PC-3 (cell line): ENCODE results near the gene GPRC5D. TPM values are rescaled to one million over a fixed set of nuclear protein-coding genes. Genes with fewer than 3 reads are reported as not detected.

ENCODE experiments used
- ATAC-seq: fragments of 200-7000 bp; cut with Tn5 transposase; 2 replicates; pipeline ENCODE4 v1.9.1; 2020; ENCODE audit warnings: mild to moderate bottlenecking, moderate library complexity
- Bru-seq: library from RNA; stranded (reverse); fragments of 400-500 nt; gene quantifications from one replicate; lab custom pipeline; 2021; lab: Mats Ljungman, UMichigan
- BruChase-seq, 2 experiments: library from RNA; stranded (reverse); fragments of 400-500 nt; gene quantifications; one replicate each; lab custom pipeline; 2021; lab: Mats Ljungman, UMichigan
- BruUV-seq: library from RNA; stranded (reverse); fragments of 400-500 nt; replicated peaks from 2 replicates; lab custom pipeline; 2021; lab: Mats Ljungman, UMichigan
- CTCF ChIA-PET: fragments of 300-600 bp; sonication (Branson Sonifier 250); formaldehyde crosslinking; loops from one replicate; lab custom pipeline; 2022; ENCODE audit warnings: antibody characterized with exemption; lab: Charles Lee
- POLR2A ChIA-PET: fragments of 300-600 bp; sonication (Branson Sonifier 250); formaldehyde crosslinking; loops from one replicate; lab custom pipeline; 2022; ENCODE audit warnings: antibody characterized with exemption; ENCODE audit not compliant: unreplicated experiment; lab: Charles Lee
- DNase-seq: peaks from one replicate; pipeline ENCODE4 v3.0.0-alpha.2; 2015
- H2AFZ ChIP-seq: fragments of 300-600 bp; sonication (generic); 2 replicates; pipeline ENCODE4 v1.6.0; 2016; ENCODE audit warnings: antibody characterized with exemption, low read length
- H3F3A ChIP-seq: fragments of 300-600 bp; sonication (generic); one replicate; pipeline ENCODE4 v1.6.0; 2017; ENCODE audit warnings: antibody characterized with exemption, low read length, control low read depth, mild to moderate bottlenecking; ENCODE audit not compliant: unreplicated experiment
- H3K27ac ChIP-seq: fragments of 300-600 bp; sonication (generic); 2 replicates; pipeline ENCODE4 v1.5.1; 2016; ENCODE audit warnings: mild to moderate bottlenecking, low read length
- H3K27me3 ChIP-seq: fragments of 300-600 bp; sonication (generic); 2 replicates; pipeline ENCODE4 v1.6.1; 2016; ENCODE audit warnings: low read length, mixed read lengths
- H3K36me3 ChIP-seq: fragments of 300-600 bp; sonication (generic); 2 replicates; pipeline ENCODE4 v1.6.1; 2016; ENCODE audit warnings: low read depth, mixed run types, low read length, mixed read lengths
- H3K4me1 ChIP-seq: fragments of 300-600 bp; sonication (generic); 2 replicates; pipeline ENCODE4 v1.5.1; 2016; ENCODE audit warnings: low read length; ENCODE audit not compliant: insufficient read depth
- H3K4me2 ChIP-seq: fragments of 300-600 bp; sonication (generic); 2 replicates; pipeline ENCODE4 v1.6.0; 2016; ENCODE audit warnings: low read length
- H3K4me3 ChIP-seq: fragments of 300-600 bp; sonication (generic); 2 replicates; pipeline ENCODE4 v1.5.1; 2016; ENCODE audit warnings: mild to moderate bottlenecking, low read length, mixed read lengths
- H3K79me2 ChIP-seq: fragments of 300-600 bp; sonication (generic); 2 replicates; pipeline ENCODE4 v1.6.1; 2017; ENCODE audit warnings: low read length, mixed read lengths
- H3K9ac ChIP-seq: fragments of 300-600 bp; sonication (generic); 2 replicates; pipeline ENCODE4 v1.6.0; 2016; ENCODE audit warnings: mild to moderate bottlenecking, low read length
- H3K9me2 ChIP-seq: fragments of 300-600 bp; sonication (generic); replicated peaks from 2 replicates; pipeline ENCODE4 v1.6.1; 2016; ENCODE audit warnings: mixed run types, low read length, mixed read lengths
- H3K9me3 ChIP-seq: fragments of 300-600 bp; sonication (generic); 2 replicates; pipeline ENCODE4 v1.6.1; 2016; ENCODE audit warnings: low read length, mixed read lengths
- H4K20me1 ChIP-seq: fragments of 300-600 bp; sonication (generic); 2 replicates; pipeline ENCODE4 v1.6.1; 2016; ENCODE audit warnings: low read length, mixed read lengths
- EZH2 ChIP-seq: fragments of 300-600 bp; sonication (generic); IDR thresholded peaks from one replicate; pipeline ENCODE4 v1.6.1; 2017; ENCODE audit warnings: antibody characterized with exemption, mild to moderate bottlenecking, low read length; ENCODE audit not compliant: unreplicated experiment
- EZH2phosphoT487 ChIP-seq: fragments of 300-600 bp; sonication (generic); IDR thresholded peaks from 2 replicates; pipeline ENCODE4 v1.6.1; 2018; ENCODE audit warnings: mild to moderate bottlenecking, antibody characterized with exemption, low read length, borderline replicate concordance
- intact Hi-C: fragments of 100-400 bp; cut with micrococcal nuclease; formaldehyde crosslinking; loops from 2 replicates; pipeline ENCODE4 v1.9.0; 2023
- long read RNA-seq: library from polyadenylated mRNA; unstranded; transcript quantifications from one replicate; pipeline ENCODE4 v2.0.0, GENCODE V29; 2021; ENCODE audit not compliant: unreplicated experiment
- total RNA-seq: library from RNA; depleted of rRNA; stranded (reverse); fragments of >200 nt; gene quantifications from 2 replicates; pipeline ENCODE4 v1.2.3, GENCODE V29; 2014; rRNA removed
- TF ChIP-seq, protein P1 (sequence below): fragments of 300-600 bp; sonication (generic); conservative IDR thresholded peaks from 2 replicates; pipeline ENCODE4 v1.5.1; 2017; ENCODE audit warnings: antibody characterized with exemption, low read depth, mild to moderate bottlenecking, low read length

GPRC5D gene
- total RNA-seq (not detected in 2 replicates), Bru-seq, nascent RNA (not detected), BruChase-seq, experiment 1, labeled RNA remaining after a 6-hour chase (percentile 24 among the genes with signal in this experiment), BruChase-seq, experiment 2, labeled RNA remaining after a 2-hour chase (percentile 12 among the genes with signal in this experiment)
- long read RNA-seq = 0 reads

- no peaks in the 10 kb centered on the region for H3K9me3 ChIP-seq
- H3K4me2 ChIP-seq = no peak within 1 kb of the TSS
- H3K9me2 ChIP-seq = no peaks in the 10 kb centered on the region
- TF ChIP-seq EZH2 (no peak), EZH2phosphoT487 (no peak)
- TF ChIP-seq, protein P1, sequence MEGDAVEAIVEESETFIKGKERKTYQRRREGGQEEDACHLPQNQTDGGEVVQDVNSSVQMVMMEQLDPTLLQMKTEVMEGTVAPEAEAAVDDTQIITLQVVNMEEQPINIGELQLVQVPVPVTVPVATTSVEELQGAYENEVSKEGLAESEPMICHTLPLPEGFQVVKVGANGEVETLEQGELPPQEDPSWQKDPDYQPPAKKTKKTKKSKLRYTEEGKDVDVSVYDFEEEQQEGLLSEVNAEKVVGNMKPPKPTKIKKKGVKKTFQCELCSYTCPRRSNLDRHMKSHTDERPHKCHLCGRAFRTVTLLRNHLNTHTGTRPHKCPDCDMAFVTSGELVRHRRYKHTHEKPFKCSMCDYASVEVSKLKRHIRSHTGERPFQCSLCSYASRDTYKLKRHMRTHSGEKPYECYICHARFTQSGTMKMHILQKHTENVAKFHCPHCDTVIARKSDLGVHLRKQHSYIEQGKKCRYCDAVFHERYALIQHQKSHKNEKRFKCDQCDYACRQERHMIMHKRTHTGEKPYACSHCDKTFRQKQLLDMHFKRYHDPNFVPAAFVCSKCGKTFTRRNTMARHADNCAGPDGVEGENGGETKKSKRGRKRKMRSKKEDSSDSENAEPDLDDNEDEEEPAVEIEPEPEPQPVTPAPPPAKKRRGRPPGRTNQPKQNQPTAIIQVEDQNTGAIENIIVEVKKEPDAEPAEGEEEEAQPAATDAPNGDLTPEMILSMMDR = no peak
- no peak within 1 kb of the TSS for H3K27ac ChIP-seq
- H3K9ac ChIP-seq = no peak within 1 kb of the TSS
- CTCF ChIA-PET = no interaction called here
- H3K36me3 ChIP-seq = no peaks in the 10 kb centered on the region
- intact Hi-C loops = no loop called here
- H3K4me3 ChIP-seq = no peak within 1 kb of the TSS
- no peaks in the 10 kb centered on the region for H3F3A ChIP-seq
- H4K20me1 ChIP-seq = no peaks in the 10 kb centered on the region
- no TSS peak for BruUV-seq
- ATAC-seq (no peak), DNase-seq (no peak)
- H2AFZ ChIP-seq = no peak within 1 kb of the TSS
- H3K27me3 ChIP-seq = no peaks in the 10 kb centered on the region
- no peaks in the 10 kb centered on the region for H3K79me2 ChIP-seq
- POLR2A ChIA-PET = no interaction called here
- H3K4me1 ChIP-seq = peaks cover 3% of the 10 kb centered on the region; the same call in 1 of the 2 replicates
Observed at GRCh38 chr12:12952036-12952435, at the start of gene GPRC5D. GPRC5D (minus strand) TSS chr12:12952170; CDS start chr12:12950384, 1,786 bp downstream.

DNA sequence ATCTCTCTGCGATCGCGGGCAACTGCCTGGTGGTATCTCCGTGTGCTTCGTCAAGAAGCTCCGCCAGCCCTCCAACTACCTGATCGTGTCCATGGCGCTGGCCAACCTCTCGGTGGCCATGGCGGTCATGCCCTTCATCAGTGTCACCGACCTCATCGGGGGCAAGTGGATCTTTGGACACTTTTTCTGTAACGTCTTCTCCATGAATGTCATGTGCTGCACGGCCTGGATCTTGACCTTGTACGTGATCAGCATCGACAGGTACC is 49.7 kb upstream of the GPRC5D start:
- POLR2A ChIA-PET = no interaction called here
- intact Hi-C loops = loop anchor here (1.0 to 5.0 kb wide), 5 partner anchors 93 to 221 kb away; no protein-coding TSS in a partner anchor
- no TSS peak for BruUV-seq

More for the DNA sequence above, 49.7 kb upstream of the GPRC5D start:
- Histone ChIP-seq H3K9ac (peak overlapping the region; percentile 68; the same call in 1 of the 2 replicates), H3K4me1 (peaks cover 19% of the 10 kb centered on the region), H2AFZ (peak overlapping the region; percentile 66; the same call in 1 of the 2 replicates), H3K9me3 (no peaks in the 10 kb centered on the region), H3K27me3 (no peaks in the 10 kb centered on the region), H3K36me3 (no peaks in the 10 kb centered on the region), H4K20me1 (no peaks in the 10 kb centered on the region), H3F3A (no peaks in the 10 kb centered on the region), H3K4me3 (peak overlapping the region; percentile 72), H3K9me2 (no peaks in the 10 kb centered on the region), H3K27ac (no peak overlapping the region), H3K4me2 (peak overlapping the region; percentile 97), H3K79me2 (peaks cover 47% of the 10 kb centered on the region)
- DNase-seq = no peak
- no peak for ATAC-seq
- CTCF ChIA-PET = no interaction called here
- TF ChIP-seq EZH2phosphoT487 (no peak), EZH2 (no peak)
- TF ChIP-seq, protein P1 = no peak
